ENCODE results near the gene COL4A1. TPM values are rescaled to one million over a fixed set of nuclear protein-coding genes. Genes with fewer than 3 reads are reported as not detected.

Gene COL4A1
- total RNA-seq, 4 donors from 2014 or later: 278 to 618 (median 440) TPM

- ATAC-seq: no peak
- Histone ChIP-seq H3K4me1 (peaks cover 1 to 65% (median 33%) of the 10 kb centered on the region in 3 donors), H3K4me3 (peak overlapping the region; percentile 89 to 98), H3K36me3 (no peaks in the 10 kb centered on the region), H3K27me3 (no peaks in the 10 kb centered on the region), H3K9me3 (no peaks in the 10 kb centered on the region), H3K27ac (peak overlapping the region; percentile 95 to 99 (median 98))
- 34 to 61% methylated on average over 4 to 9 of the region's 16 CpGs for whole genome bisulfite sequencing, 2 donors (ENCODE audit: low coverage in 1 of 2)
- TF ChIP-seq POLR2A (IDR thresholded peaks at IDR 0.05): no peak
- no peak for TF ChIP-seq EP300 (IDR thresholded peaks at IDR 0.05)
- TF ChIP-seq POLR2AphosphoS5 (IDR thresholded peaks at IDR 0.05): no peak
- TF ChIP-seq, protein P1, sequence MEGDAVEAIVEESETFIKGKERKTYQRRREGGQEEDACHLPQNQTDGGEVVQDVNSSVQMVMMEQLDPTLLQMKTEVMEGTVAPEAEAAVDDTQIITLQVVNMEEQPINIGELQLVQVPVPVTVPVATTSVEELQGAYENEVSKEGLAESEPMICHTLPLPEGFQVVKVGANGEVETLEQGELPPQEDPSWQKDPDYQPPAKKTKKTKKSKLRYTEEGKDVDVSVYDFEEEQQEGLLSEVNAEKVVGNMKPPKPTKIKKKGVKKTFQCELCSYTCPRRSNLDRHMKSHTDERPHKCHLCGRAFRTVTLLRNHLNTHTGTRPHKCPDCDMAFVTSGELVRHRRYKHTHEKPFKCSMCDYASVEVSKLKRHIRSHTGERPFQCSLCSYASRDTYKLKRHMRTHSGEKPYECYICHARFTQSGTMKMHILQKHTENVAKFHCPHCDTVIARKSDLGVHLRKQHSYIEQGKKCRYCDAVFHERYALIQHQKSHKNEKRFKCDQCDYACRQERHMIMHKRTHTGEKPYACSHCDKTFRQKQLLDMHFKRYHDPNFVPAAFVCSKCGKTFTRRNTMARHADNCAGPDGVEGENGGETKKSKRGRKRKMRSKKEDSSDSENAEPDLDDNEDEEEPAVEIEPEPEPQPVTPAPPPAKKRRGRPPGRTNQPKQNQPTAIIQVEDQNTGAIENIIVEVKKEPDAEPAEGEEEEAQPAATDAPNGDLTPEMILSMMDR (IDR thresholded peaks at IDR 0.05): no peak
These were observed 2.9 kb upstream of the COL4A1 start for GRCh38 chr13:110309661-110310524.

DNA sequence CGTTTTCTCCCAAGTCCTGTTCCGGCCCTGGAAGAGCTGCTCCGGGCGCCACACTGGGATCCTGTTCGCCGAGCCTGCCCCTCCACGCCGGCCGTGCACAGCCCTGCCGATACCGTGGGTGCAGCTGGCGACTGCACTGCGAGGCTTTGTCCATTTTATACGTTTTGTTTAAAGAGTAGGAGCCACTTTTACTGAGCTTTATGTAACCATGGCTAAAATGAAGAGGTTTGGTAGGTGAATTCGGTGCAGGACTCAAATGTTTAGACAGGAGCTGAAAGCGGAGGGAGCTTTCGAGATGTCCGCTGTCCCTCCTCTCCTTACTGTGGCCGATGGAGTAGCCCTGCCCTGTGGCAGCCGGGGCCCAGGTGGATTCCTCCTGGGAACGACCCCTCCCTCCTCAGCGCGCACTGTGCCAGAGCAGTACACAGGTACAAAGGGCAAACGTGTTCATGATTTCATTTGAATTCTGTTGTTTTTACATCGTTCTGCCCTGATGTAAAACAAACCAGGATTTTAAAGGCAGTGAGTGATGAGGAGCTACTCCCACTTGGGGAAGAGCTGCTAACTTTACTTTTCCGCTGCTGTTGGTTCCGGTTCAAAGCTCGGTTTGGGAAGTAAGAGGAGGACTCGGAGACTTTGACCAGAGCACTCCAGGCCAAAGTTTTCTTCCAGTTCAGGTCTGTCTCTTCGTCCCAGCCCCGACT lies 1.9 kb upstream of the COL4A1 start:
- Histone ChIP-seq H3K4me1 (peaks cover 0 to 65% (median 29%) of the 10 kb centered on the region in 3 donors), H3K27me3 (no peaks in the 10 kb centered on the region), H3K36me3 (no peaks in the 10 kb centered on the region), H3K27ac (peak overlapping the region; percentile 95 to 99 (median 98)), H3K9me3 (no peaks in the 10 kb centered on the region), H3K4me3 (peak overlapping the region; percentile 89 to 98)
- TF ChIP-seq POLR2AphosphoS5 (IDR thresholded peaks at IDR 0.05): no peak
- no peak for TF ChIP-seq POLR2A (IDR thresholded peaks at IDR 0.05)
- TF ChIP-seq, protein P1 (IDR thresholded peaks at IDR 0.05): no peak
- TF ChIP-seq EP300 (IDR thresholded peaks at IDR 0.05): no peak
- no peak for ATAC-seq
- 0 to 2% methylated on average over 14 to 24 of the region's 31 CpGs for WGBS, 2 donors (ENCODE audit: low coverage in 1 of 2)

DNA sequence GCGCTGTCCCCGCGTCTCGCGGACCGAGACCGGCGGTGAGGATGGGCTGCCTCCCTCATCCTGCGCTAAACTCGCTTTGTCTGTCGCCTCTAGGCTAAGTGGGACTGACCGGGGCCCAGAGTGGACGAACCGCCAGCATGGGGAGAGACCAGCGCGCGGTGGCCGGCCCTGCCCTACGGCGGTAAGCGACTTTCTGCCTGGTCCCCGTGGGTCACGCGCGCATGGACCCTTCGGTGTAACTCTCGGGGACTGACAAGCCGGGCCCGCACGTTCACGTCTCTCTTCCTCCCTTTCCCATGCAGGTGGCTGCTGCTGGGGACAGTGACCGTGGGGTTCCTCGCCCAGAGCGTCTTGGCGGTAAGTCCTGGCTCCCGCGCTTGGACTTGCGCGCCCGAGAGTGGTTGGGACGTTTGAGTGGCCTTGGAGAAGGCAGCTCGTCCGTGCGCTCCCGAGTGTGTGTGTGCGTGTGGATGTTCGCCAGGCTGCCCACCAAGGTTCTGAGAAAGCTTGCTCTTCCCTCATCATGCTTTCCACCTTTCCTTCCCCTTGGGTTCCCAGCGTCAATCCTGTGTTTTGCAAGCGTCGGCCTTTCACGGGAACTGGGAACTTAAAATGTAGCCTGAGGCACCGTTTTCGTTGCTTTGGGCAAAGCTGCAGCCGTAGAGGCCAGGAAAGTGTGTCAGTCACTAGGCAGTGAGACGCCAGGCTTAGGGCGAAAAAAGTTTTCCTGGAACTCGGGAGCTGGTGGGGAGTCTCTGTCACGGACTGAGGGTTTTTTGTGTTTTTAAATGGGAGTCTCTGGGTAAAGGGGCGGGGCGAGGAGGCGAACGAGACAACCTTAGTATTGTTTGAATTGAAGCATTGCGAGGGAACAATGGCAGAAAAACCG lies 1.1 kb upstream of the COL4A1 start:
- peak; percentile 3 for ATAC-seq
- TF ChIP-seq, protein P1 (IDR thresholded peaks at IDR 0.05): no peak
- TF ChIP-seq POLR2AphosphoS5 (IDR thresholded peaks at IDR 0.05) (peak; percentile 66), POLR2A (IDR thresholded peaks at IDR 0.05) (no peak)
- WGBS, 2 donors (ENCODE audit: low coverage in 1 of 2): 0 to 7% methylated on average over 3 to 17 of the region's 64 CpGs
- Histone ChIP-seq H3K27ac (peak overlapping the region; percentile 95 to 99 (median 98)), H3K4me1 (peaks cover 0 to 67% (median 32%) of the 10 kb centered on the region in 3 donors), H3K9me3 (no peaks in the 10 kb centered on the region), H3K27me3 (no peaks in the 10 kb centered on the region), H3K4me3 (peak overlapping the region; percentile 89 to 98), H3K36me3 (no peaks in the 10 kb centered on the region)

DNA sequence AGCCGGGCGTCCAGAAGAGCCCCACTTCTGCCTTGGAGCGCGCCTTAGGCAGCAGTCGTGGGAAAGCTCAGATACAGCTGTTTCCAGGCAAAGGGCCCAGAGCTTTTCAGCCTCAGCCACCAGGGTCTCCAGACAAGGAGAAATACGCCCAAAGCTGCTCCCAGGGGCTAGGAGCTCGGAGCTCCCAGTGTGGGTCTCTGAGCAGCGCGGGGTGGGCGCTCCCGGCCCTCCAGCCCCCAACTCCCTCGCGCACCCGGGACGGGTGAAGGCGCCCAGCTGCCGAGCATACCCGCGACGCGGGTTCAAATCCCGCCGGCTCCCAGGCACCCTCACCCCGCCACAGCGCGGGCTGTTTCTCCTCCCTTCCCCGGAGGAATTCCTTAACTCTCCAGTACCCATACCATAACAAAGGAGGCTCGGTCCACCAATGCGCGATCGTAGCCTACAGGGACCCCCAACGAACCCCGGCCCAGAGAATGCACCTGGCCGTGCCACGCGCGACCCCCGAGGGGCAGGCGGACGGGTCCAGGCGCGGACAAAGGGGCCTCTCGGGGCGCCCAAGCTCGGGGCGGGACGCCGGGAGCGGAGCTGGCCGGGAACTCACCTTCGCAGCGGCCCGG lies 507 bp downstream of the COL4A1 start:
- Histone ChIP-seq H3K27ac (peak overlapping the region; percentile 95 to 99 (median 98)), H3K4me3 (peak overlapping the region; percentile 89 to 98), H3K36me3 (no peaks in the 10 kb centered on the region), H3K4me1 (peaks cover 3 to 66% (median 23%) of the 10 kb centered on the region in 3 donors), H3K27me3 (no peaks in the 10 kb centered on the region), H3K9me3 (no peaks in the 10 kb centered on the region)
- no peak for TF ChIP-seq POLR2AphosphoS5 (IDR thresholded peaks at IDR 0.05)
- WGBS, 2 donors (ENCODE audit: low coverage in 1 of 2): 0% methylated on average over 2 to 3 of the region's 53 CpGs
- ATAC-seq: no peak

Data from gastroesophageal sphincter (tissue), 4 donors.